IPS-15b (cell line): ENCODE data around the gene YAF2.
A peak's percentile ranks its signal among the peaks of the same experiment; 100 is the strongest.

Experiments
- H3K27me3 ChIP-seq: one replicate; pipeline ENCODE4 v1.6.1; 2013; ENCODE audit warnings: low read length; ENCODE audit not compliant: control insufficient read depth, insufficient read depth
- H3K36me3 ChIP-seq: one replicate; pipeline ENCODE4 v1.6.1; 2013; ENCODE audit warnings: low read length; ENCODE audit not compliant: control insufficient read depth, insufficient read depth
- H3K4me1 ChIP-seq: one replicate; pipeline ENCODE4 v1.6.1; 2013; ENCODE audit warnings: mild to moderate bottlenecking, low read length; ENCODE audit not compliant: control insufficient read depth, insufficient read depth
- H3K4me3 ChIP-seq: one replicate; pipeline ENCODE4 v1.5.1; 2013; ENCODE audit warnings: low read depth, low read length
- H3K9ac ChIP-seq: one replicate; pipeline ENCODE4 v1.6.1; 2013; ENCODE audit warnings: low read depth, mild to moderate bottlenecking, low read length
- H3K9me3 ChIP-seq: one replicate; pipeline ENCODE4 v1.6.1; 2013; ENCODE audit warnings: mild to moderate bottlenecking, low read length; ENCODE audit not compliant: control insufficient read depth, insufficient read depth

Gene YAF2

DNA sequence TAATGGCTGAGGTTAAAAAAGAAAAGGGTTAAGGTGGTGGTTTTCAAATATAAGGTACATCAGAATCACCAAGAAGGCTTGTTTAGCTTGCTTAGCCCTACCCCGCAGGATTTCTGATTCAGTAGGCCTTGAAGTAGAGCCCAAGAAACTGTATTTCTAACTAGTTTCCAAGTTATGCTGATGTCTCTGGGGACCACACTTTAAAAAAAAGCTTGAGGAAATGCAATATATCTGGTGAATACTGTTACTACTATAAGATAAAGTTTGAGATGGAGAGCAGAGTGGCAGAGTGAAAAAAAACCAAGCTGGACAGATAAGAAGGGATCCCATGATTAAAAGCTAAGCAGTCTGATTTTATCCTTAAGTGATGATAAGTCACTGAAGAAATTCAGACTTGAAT is 75.1 kb downstream of the YAF2 start:
- no peak overlapping the region for H3K9ac ChIP-seq
- H3K36me3 ChIP-seq, result no peaks in the 10 kb centered on the region
- no peaks in the 10 kb centered on the region for H3K27me3 ChIP-seq
- H3K4me1 ChIP-seq, result no peaks in the 10 kb centered on the region
- H3K9me3 ChIP-seq, result no peaks in the 10 kb centered on the region
- H3K4me3 ChIP-seq, result no peak overlapping the region

DNA sequence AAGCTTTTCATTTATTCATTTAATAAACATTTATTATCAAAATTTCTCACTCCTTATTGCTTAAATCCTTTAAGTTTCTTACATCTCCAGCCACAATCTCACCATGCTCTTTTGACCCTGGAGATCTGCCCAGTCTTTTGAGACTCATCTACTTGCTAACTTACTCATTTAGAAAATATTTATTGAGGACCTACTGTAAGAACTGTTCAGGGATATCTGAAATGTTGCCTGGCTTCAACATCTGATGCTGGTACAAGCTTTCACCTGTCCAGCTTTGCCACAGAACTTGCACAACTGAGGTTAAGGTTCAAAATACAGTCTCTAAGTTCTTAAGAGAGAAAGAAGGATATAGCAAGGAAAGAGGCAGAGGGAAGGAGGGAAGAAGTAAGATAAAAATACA is 75.9 kb downstream of the YAF2 start:
- no peak overlapping the region for H3K9ac ChIP-seq
- H3K4me3 ChIP-seq, result no peak overlapping the region
- H3K36me3 ChIP-seq, result no peaks in the 10 kb centered on the region
- no peaks in the 10 kb centered on the region for H3K4me1 ChIP-seq
- no peaks in the 10 kb centered on the region for H3K27me3 ChIP-seq
- H3K9me3 ChIP-seq, result no peaks in the 10 kb centered on the region

DNA sequence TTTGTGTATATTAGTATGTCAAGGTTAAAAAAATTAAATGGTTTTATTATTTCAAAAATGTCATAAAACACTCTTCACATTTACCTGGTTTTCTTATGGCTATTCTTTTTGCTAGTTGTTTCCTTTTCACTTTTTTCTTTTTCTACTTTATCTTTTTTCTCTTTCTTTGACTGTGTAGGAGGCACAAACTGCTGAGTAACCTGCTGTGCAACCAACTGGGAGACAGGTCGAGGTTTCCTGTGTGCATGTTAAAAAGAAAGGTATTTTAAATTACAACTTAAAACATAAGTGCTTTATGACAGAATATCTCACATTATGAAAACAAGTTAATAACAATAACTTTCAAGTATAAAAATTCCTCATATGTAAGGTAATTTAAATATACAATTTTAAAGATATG is 76.5 kb downstream of the YAF2 start:
- H3K36me3 ChIP-seq, result no peaks in the 10 kb centered on the region
- no peaks in the 10 kb centered on the region for H3K9me3 ChIP-seq
- H3K4me3 ChIP-seq, result no peak overlapping the region
- H3K27me3 ChIP-seq, result no peaks in the 10 kb centered on the region
- no peaks in the 10 kb centered on the region for H3K4me1 ChIP-seq
- H3K9ac ChIP-seq, result no peak overlapping the region

DNA sequence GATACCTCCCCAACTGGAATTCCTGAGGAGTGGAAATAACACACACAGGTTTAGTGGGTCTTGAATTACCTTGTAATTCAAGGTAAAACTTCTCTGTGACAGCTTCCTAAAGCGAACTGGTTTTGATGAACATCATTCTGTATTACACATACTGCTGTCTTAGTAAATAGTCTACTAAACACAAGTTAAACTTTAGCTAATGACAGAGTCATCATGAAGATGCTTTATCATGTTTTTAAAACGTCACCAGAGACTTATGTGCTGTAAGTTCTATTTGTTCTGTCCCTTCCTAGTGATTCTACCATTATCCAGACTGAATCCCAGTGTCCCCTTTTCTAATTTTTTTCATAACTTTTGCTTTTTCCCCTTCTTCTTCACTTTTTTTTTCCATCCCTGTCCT is 81.8 kb downstream of the YAF2 start:
- Histone ChIP-seq H3K4me3 (no peak overlapping the region), H3K4me1 (no peaks in the 10 kb centered on the region), H3K36me3 (no peaks in the 10 kb centered on the region), H3K9ac (no peak overlapping the region), H3K9me3 (no peaks in the 10 kb centered on the region), H3K27me3 (no peaks in the 10 kb centered on the region)

DNA sequence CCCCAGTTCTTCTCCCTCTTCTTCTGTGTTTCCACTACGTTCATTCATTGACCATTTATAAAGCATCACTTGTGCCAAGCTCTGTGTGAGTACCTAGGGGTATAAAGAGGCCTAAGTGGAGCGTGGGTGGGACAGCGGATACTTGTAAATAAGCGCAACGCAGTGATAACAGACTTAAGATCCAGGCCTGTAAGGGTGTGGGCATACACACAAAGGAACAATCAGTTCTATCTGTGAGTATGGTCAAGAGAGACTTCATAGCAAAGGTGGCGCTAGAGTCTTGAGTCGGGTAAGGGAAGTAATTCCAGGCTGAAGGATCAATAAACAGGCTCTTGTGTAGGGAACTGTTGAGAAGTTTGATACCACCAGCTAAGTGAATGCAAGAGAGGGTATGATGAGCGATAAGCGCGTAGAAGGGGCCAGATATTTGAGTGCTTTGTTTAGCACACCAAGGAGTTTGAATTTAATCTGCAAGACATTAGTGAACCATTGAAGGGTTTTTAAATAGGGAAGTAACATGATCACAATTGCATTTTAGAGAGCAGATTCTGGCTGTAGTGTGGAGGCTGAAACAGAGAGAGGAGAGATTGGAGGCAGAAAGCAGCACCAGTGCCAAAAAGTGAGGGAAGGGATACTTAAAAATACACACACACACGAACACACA is 92.4 kb downstream of the YAF2 start:
- no peaks in the 10 kb centered on the region for H3K36me3 ChIP-seq
- peaks cover 13% of the 10 kb centered on the region for H3K27me3 ChIP-seq
- peak overlapping the region; percentile 87 for H3K4me3 ChIP-seq
- H3K4me1 ChIP-seq, result peaks cover 10% of the 10 kb centered on the region
- no peaks in the 10 kb centered on the region for H3K9me3 ChIP-seq
- no peak overlapping the region for H3K9ac ChIP-seq

DNA sequence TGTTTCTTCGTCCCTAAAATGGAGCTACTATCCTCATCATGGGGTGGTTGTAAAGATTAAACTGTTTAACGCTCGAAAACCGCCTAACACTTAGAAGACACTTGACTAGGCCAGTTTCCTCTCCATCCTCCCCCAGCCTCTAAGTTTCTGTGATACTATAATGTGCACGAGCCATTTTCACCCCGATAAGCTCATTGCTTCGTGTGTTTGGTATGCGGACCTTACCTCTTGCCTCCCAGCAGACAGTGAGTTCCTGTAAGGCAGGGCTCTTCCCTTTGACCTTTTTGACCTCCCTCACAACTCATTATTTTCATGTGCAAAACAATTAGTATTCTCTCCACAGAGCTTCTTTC is 92.9 kb downstream of the YAF2 start:
- Histone ChIP-seq H3K9ac (peak overlapping the region; percentile 77), H3K36me3 (no peaks in the 10 kb centered on the region), H3K4me1 (peaks cover 10% of the 10 kb centered on the region), H3K9me3 (no peaks in the 10 kb centered on the region), H3K27me3 (peaks cover 13% of the 10 kb centered on the region), H3K4me3 (peak overlapping the region; percentile 87)

DNA sequence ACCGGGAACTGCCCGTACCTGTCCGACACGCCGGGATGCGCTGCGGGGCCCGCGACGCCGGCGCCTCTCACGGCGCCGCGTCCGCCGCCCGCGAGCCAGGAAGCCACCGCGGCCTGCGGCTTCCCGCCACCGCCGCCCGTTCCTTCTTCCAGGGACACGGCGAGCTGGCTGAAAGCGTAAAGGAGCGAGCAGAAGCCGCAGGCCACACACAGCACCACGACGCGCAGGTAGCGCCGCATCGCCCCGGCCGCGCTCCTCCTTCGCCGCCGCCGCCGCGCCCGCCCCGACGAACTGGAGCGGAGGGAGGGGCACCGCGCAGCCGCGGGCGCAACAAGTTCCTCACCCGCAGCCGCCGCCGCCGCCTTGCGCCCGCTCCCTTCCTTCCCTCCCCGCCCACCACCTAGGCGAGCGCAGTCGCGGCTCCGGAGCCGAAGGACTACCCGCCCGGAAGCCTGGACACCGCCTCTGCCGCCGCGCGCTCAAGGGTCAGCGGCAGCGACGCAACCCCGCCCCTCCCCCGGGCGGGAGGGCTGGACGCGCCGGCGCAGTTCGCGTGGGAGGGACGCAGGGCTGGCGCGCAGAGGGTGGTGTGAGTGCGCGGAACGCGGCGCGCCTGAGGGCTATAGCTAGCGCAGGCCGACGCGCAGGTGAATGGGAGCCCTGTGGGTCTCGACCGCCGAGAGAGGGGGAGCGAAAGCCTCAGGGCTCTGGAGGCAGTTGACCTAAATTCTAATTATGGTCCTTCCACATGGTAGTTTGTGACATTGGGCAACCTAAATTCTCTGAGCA is 93.4 kb downstream of the YAF2 start, which contains the start of gene GXYLT1:
Gene GXYLT1 (minus strand): TSS at position 467 of the 789 bp plus-strand sequence. CDS start 228 bp downstream, at position 239.
- Histone ChIP-seq H3K9me3 (no peaks in the 10 kb centered on the region), H3K4me1 (peaks cover 10% of the 10 kb centered on the region), H3K27me3 (peaks cover 13% of the 10 kb centered on the region), H3K4me3 (peak within 1 kb of the TSS; percentile 87), H3K9ac (peak within 1 kb of the TSS; percentile 77), H3K36me3 (no peaks in the 10 kb centered on the region)

DNA sequence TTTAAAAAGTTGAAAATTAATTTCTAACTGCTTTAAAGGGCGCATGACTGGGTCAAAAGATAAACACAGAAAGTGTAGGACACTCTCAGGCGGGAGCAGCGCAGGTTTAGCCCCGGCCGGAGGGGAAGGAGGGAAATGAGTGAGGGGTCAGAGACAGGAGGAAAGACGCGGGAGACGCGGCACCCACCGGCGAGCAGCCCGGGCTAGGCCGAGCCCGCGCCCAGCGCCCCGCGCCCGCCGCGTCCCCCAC is 94.0 kb downstream of the YAF2 start:
- peaks cover 13% of the 10 kb centered on the region for H3K27me3 ChIP-seq
- H3K9ac ChIP-seq, result peak overlapping the region; percentile 19
- H3K9me3 ChIP-seq, result no peaks in the 10 kb centered on the region
- H3K4me3 ChIP-seq, result peak overlapping the region; percentile 60
- H3K4me1 ChIP-seq, result peaks cover 10% of the 10 kb centered on the region
- no peaks in the 10 kb centered on the region for H3K36me3 ChIP-seq

DNA sequence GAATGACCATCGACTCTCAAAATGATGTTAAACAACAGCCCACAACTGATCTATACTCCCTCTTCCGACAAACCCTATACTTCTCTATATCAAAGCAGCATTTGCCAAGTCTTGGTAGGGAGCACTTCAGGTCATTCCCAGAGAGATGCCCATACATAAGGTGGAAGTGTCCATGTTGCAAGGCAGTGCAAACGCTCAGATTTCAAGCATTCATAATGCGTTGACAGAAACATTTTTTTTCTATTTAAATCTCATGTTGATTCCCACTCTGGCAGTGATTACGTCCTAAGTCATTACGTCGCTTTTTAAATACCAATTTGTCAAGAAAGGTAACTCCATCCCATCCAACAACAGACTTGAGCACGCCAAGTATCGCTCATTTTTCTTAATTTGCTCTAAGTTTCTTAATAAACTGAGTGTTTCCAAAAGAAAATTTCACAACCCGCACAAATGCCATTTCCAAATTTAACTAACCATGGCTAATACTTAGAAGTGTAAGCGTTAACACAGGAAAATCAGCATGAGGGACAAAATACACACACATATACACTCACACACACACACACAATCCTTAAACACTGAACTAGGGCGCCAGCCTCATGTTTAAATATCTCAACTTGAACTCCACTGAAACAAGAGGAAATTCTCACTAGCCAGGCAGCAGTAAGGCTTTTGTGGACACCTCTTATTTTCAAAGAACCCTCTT is 94.4 kb downstream of the YAF2 start:
- Histone ChIP-seq H3K4me1 (peaks cover 10% of the 10 kb centered on the region), H3K4me3 (peak overlapping the region; percentile 60), H3K36me3 (no peaks in the 10 kb centered on the region), H3K9me3 (no peaks in the 10 kb centered on the region), H3K9ac (peak overlapping the region; percentile 19), H3K27me3 (peaks cover 13% of the 10 kb centered on the region)

DNA sequence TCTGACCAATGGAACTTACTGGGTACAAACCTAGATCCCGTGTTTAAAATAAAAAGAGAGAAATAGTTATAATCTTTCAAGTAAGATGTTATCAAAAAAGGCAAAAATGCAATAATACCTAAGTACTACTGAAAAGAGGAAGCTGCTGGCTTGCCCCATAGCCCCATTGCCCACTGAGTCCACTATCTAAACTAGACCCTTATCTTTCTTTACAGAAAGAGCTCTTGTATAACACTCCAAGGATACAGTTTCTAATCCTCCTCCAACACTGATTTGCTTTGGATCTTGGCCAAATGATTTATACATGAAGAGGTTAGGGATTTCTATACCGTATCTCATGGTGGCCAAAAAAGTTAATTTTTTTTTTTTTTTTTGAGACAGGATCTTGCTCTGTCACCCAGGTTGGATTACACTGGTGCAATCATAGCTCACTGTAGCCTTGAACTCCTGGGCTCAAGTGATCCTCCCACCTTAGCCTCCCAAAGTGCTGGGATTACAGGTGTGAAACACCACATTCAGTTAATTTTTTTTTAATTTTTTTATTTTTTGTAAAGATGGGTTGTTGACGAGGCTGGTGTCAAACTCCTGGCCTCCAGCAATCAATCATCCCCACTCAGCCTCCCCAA is 96.0 kb downstream of the YAF2 start:
- no peak overlapping the region for H3K4me3 ChIP-seq

DNA sequence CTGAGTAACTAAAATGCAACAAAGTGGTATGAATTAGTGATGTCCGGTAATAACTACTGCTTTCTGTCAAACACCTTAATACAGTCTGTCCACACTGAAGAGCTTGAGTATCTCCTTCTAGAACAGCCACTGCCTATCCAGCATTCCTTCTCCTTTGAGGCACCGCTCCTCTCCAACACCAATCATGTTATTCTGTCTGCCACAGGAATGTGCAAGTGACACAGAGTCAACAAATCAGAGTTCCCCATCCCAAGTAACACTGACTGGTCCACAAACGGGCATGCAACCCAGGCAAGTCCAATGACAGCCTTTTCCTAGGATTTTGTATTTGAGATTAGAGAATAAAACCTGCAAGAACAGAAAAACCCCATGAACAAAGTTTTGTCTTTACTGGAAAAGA is 97.1 kb downstream of the YAF2 start:
- Histone ChIP-seq H3K4me3 (no peak overlapping the region), H3K9ac (peak overlapping the region; percentile 0), H3K27me3 (peaks cover 13% of the 10 kb centered on the region), H3K9me3 (no peaks in the 10 kb centered on the region), H3K4me1 (peaks cover 10% of the 10 kb centered on the region), H3K36me3 (no peaks in the 10 kb centered on the region)

More for the DNA sequence above, 96.0 kb downstream of the YAF2 start:
- no peak overlapping the region for H3K9ac ChIP-seq
- H3K9me3 ChIP-seq, result no peaks in the 10 kb centered on the region
- H3K36me3 ChIP-seq, result no peaks in the 10 kb centered on the region
- H3K4me1 ChIP-seq, result peaks cover 10% of the 10 kb centered on the region
- peaks cover 13% of the 10 kb centered on the region for H3K27me3 ChIP-seq
